ENCODE results near the gene TBC1D21.

TBC1D21 gene

GRCh38 chr15:73892446-73893226 lies 19.3 kb downstream of the TBC1D21 start:
- DNase-seq (ENCODE audit: insufficient read length) (no peak), FAIRE-seq (no peak)
- TF ChIP-seq POLR2A (IDR thresholded peaks at IDR 0.05; ENCODE audit: low read depth, low read length) (no peak), TAF1 (IDR thresholded peaks at IDR 0.05; ENCODE audit: borderline replicate concordance, low read depth, low read length) (no peak), POLR2AphosphoS5 (IDR thresholded peaks at IDR 0.05; ENCODE audit: low read depth, low read length) (no peak)

GRCh38 chr15:73894133-73894814 lies 20.9 kb downstream of the TBC1D21 start:
- FAIRE-seq (no peak), DNase-seq (ENCODE audit: insufficient read length) (no peak)
- TF ChIP-seq POLR2A (IDR thresholded peaks at IDR 0.05; ENCODE audit: low read depth, low read length) (no peak), POLR2AphosphoS5 (IDR thresholded peaks at IDR 0.05; ENCODE audit: low read depth, low read length) (no peak), TAF1 (IDR thresholded peaks at IDR 0.05; ENCODE audit: borderline replicate concordance, low read depth, low read length) (no peak)

- no peak for TF ChIP-seq POLR2A (IDR thresholded peaks at IDR 0.05; ENCODE audit: low read depth, low read length)
- TF ChIP-seq POLR2AphosphoS5 (IDR thresholded peaks at IDR 0.05; ENCODE audit: low read depth, low read length): no peak
- TF ChIP-seq TAF1 (IDR thresholded peaks at IDR 0.05; ENCODE audit: borderline replicate concordance, low read depth, low read length): no peak
- no peak for FAIRE-seq
- DNase-seq (ENCODE audit: insufficient read length): peak; percentile 86
Measured at GRCh38 chr15:73897441-73898261, 24.3 kb downstream of the TBC1D21 start.

DNA sequence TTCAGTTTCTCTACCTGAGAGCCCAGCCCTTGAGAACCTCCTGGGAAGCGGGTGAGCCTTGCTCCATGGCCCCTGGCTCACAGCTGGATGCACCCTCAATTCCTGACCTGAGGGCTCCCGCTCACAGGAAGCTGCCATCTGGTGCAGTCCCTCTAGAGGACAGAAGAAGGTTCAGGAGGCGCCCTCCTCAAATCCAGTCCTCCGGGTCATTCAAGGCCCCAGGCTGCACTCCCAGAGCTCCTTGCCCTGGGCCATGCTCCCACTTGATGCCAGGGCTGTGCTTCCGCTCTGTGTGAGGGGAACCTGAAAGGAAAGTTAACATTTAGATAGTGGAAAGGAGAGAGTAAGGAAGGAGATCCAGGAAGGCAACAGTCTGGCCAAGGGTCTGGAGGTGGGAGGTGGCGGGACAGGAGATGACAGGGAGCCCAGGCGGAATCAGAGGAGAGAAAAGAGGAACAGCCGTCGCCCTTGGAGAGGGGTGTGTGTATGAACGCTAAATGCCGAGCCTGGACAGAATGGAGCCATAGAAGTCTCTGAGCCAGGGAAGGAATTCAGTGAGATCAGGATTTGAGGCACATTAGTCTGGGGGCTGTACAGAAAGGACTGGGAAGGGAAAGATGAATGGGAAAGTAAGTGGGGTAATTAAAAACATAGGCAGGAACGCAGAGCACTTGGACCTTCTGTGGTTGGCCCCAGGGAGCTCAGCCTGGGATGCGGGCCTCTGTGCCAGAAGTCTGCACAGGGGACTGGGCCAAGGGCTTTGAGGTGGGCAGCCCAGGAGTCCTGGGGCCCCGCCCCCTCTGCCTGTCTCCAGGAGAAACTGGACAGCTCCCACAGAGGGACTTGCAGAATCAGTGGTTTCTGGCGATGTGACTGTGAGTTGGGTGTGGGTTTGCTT lies 26.1 kb downstream of the TBC1D21 start:
- DNase-seq (ENCODE audit: insufficient read length) (no peak), FAIRE-seq (no peak)
- TF ChIP-seq TAF1 (IDR thresholded peaks at IDR 0.05; ENCODE audit: borderline replicate concordance, low read depth, low read length): no peak
- TF ChIP-seq POLR2AphosphoS5 (IDR thresholded peaks at IDR 0.05; ENCODE audit: low read depth, low read length): no peak
- TF ChIP-seq POLR2A (IDR thresholded peaks at IDR 0.05; ENCODE audit: low read depth, low read length): no peak

- TF ChIP-seq TAF1 (IDR thresholded peaks at IDR 0.05; ENCODE audit: borderline replicate concordance, low read depth, low read length): no peak
- no peak for FAIRE-seq
- no peak for DNase-seq (ENCODE audit: insufficient read length)
Measured at GRCh38 chr15:73900095-73900712, 26.8 kb downstream of the TBC1D21 start.

- DNase-seq (ENCODE audit: insufficient read length): no peak
- TF ChIP-seq TAF1 (IDR thresholded peaks at IDR 0.05; ENCODE audit: borderline replicate concordance, low read depth, low read length) (no peak), POLR2A (IDR thresholded peaks at IDR 0.05; ENCODE audit: low read depth, low read length) (no peak), POLR2AphosphoS5 (IDR thresholded peaks at IDR 0.05; ENCODE audit: low read depth, low read length) (no peak)
- no peak for FAIRE-seq
Measured at GRCh38 chr15:73901126-73901810, 27.9 kb downstream of the TBC1D21 start.

DNA sequence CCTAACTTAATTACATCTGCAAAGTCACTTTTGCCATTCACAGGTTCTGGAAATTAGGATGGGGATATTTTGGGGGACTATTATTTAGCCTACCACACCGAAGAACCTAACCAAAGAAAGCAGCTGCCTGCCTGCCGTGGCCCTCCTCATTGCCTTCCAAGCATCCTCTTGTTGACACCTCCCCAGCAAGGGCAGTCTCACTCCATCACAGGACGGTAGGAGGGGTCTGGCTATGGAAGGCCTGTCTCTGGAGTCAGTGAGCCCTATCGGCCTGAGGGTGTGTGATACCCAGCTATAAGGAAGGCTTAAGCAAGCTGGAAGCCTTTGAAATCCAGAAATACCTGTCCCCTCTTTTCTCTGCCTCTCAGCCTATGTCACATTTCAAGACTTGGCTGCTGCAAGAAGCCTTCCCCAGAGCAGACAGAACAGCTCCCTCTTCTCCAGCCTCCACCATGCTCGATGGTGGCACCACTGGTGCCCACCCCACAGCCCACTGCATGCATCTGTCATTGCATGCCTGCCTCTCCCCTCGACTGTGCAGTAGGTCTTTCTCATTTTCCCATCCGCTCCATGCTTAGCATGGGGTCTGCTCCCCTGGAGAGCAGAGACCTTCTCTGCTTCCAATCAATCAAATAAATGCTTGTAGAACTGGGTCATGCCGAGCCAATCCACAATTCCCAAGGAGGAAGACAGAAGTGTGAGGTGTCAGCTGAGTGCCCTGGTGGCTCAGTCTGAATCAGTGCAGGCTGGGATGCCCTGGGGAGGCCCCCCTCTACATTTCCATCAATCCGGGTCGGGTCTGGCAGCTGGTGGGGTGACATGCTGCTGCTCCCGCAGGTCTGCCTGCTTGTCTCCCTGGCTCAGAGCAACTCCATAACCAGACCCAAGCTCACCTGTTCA lies 29.0 kb downstream of the TBC1D21 start:
- FAIRE-seq (no peak), DNase-seq (ENCODE audit: insufficient read length) (no peak)
- TF ChIP-seq TAF1 (IDR thresholded peaks at IDR 0.05; ENCODE audit: borderline replicate concordance, low read depth, low read length) (no peak), POLR2AphosphoS5 (IDR thresholded peaks at IDR 0.05; ENCODE audit: low read depth, low read length) (no peak), POLR2A (IDR thresholded peaks at IDR 0.05; ENCODE audit: low read depth, low read length) (no peak)

GRCh38 chr15:73904026-73904815 lies 30.9 kb downstream of the TBC1D21 start:
- DNase-seq (ENCODE audit: insufficient read length) (no peak), FAIRE-seq (no peak)
- TF ChIP-seq POLR2AphosphoS5 (IDR thresholded peaks at IDR 0.05; ENCODE audit: low read depth, low read length): no peak
- TF ChIP-seq TAF1 (IDR thresholded peaks at IDR 0.05; ENCODE audit: borderline replicate concordance, low read depth, low read length): no peak
- no peak for TF ChIP-seq POLR2A (IDR thresholded peaks at IDR 0.05; ENCODE audit: low read depth, low read length)
